Endothelial cell of hepatic sinusoid (primary cell): ENCODE measurements around the gene SNX15.
"Not testable (repeated sequence)": the region's sequence is repeated elsewhere in the genome, so short reads cannot be mapped to it uniquely, and the experiment has no call there.

Source experiments
- in situ Hi-C: cut with HindIII; loops from 2 replicates; pipeline ENCODE4 v1.10.0; 2017; ENCODE audit warnings: low sequenced_read_pairs

Gene SNX15

GRCh38 chr11:65014726-65015227 lies 12.5 kb upstream of the SNX15 start:
- in situ Hi-C loops, result loop anchor here (5.0 kb wide), 1 partner anchor 82 kb away; no protein-coding TSS in a partner anchor

DNA sequence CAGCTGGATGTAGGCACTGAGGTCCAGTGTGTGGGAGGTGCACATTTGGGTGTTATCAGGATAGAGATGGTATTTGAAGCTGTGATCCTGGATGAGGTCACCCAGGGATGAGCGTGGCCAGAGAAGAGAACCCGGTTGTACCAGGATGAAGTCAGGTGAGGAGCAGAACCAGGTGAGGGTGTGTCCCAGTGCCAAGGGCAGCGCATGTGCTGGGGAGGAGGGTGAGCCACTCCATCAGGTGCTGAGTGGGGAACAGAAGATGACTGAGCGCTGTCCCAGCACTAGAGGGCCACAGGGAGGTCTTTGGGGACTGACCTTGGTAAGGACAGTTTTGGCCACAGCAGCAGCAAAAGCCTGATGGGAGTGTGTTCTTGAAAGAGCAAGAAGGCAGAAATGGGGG lies 10.5 kb upstream of the SNX15 start:
- in situ Hi-C loops, result loop anchor here (5.0 kb wide), 1 partner anchor 84 kb away; no protein-coding TSS in a partner anchor

DNA sequence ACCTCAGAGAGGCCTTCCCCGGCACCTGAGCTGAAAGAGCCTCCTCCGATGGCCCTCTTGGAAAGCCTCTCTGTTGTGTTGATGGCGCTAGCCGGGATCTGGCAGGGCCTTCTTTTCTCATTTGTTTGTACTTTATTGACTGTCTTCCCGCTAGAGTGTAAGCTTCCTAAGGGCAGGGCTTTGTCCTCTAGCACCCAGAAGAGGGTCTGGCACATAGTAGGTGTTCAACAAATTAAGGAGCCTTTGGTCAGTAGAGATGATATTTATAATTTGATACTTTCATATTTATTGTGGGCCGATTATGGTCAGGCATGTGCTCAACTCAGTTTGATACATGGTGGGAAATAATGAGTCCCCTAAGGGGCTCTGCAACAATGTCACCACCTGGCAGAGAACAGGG lies 9.3 kb upstream of the SNX15 start:
- in situ Hi-C loops, result loop anchor here (5.0 kb wide), 1 partner anchor 86 kb away; no protein-coding TSS in a partner anchor

DNA sequence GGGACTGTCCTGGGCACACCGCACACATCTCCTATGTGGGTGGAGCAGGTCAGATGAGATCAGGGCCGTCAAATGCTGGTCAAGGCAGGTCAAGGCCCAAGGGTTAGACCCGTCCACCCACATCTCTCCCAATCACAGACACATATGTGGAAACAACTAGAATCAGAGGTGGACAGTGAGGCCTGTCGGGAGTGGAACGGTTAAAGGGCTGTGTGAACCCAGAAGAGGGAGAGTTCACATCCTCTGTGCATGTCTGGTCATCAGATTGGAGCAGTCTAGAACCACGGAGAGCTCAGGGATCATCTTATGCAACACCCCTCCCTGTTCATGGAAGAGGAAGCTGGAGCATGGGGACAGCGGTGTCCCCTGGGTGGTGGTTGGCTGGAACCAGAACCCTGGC lies 7.4 kb upstream of the SNX15 start:
- in situ Hi-C loops, result loop anchor here (5.0 kb wide), 1 partner anchor 88 kb away; no protein-coding TSS in a partner anchor

DNA sequence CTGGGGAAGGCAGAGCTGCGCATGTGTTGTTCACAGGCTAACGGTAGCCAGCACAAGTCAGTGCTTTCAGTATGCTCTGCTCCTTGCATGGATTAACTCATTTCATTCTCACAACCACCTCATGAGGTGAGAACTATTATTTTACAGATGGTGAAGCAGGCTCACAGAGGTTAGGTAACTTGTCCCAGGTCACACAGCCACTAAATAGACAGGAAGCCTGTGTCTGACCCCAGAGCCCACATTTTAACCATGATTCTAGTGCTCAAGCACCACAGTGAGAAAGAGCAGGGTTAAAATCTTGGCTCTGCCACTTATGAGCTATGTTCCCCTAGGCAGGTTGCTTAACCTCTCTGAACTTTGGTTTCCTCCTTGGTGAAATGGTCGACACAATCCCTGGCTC lies 6.2 kb upstream of the SNX15 start:
- in situ Hi-C loops, result no loop called here

GRCh38 chr11:65021509-65021908 lies 5.7 kb upstream of the SNX15 start:
- in situ Hi-C loops, result no loop called here

DNA sequence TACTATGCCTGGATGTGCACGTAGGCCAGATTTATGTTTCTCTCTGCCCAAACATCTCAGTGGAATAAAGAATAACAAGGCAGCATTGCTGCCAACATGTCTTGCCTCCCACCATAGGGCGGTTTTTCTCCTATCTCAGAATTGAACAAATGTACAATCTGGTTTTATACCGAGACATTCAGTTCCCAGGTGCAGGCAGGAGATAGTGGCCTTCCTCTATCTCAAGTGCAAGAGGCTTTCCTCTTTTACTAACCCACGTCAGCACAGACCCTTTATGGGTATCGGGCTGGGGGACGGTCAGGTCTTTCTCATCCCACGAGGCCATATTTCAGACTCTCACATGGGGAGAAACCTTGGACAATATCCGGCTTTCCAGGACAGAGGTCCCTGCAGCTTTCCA lies 3.7 kb upstream of the SNX15 start:
- in situ Hi-C loops, result not testable (repeated sequence)

GRCh38 chr11:65026810-65027209 lies 429 bp upstream of the SNX15 start:
- in situ Hi-C loops, result no loop called here

DNA sequence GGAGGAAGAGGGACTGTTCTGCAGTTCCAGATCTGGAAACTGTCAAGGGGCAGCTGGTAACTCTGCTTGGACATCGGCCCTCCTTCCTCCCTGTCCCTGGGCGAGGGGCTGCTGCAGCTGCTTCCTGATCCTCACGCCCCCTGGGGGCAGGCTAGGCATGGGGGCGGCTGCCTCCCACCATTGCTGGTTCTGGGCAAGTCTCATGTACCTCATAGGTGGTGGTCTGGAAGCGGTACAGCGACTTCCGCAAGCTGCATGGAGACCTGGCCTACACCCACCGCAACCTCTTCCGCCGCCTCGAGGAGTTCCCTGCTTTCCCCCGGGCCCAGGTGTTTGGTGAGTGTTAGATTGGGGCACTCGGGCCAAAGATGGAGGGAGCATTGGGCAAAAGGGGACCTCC lies 5.0 kb downstream of the SNX15 start:
- in situ Hi-C loops, result no loop called here

DNA sequence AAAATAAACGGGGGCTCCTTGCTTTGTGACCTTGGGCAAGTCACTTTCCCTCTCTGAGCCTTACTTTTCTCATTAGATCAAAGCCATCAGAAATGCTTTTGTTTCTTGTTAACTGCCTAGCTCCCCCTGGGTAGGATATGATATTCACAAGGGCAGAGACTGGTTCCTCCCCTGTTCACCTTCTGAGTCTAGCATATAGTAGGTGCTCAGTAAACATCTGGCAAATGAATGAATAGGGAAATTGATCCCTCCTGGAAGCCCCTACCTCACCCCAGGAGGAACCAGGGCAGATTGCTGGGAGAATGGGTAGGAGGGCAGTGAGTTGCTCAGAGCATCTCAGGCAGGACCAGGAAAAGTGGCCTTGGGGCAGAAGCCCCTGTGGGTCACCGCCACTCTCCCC lies 7.2 kb downstream of the SNX15 start:
- in situ Hi-C loops, result no loop called here

- in situ Hi-C loops, result no loop called here
Measured at GRCh38 chr11:65035579-65035978, 8.3 kb downstream of the SNX15 start.

DNA sequence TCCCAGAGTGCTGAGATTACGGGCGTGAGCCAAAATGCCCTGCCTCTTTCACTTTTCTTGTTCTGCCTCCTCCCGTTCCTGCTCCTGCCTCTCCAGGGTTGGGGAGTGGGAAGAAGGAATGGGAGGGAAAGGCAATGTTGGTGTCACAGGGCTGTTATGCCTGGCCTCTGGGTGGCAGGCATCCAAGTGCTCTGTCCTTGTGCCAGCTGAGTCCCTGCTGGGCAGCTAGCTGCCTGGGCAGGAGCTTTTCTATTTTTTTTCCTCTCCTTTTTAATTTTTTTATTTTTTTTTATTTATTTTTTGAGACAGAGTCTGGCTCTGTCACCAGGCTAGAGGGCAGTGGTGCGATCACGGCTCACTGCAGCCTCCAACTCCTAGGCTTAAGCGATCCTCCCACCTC lies 9.7 kb downstream of the SNX15 start:
- in situ Hi-C loops, result no loop called here

DNA sequence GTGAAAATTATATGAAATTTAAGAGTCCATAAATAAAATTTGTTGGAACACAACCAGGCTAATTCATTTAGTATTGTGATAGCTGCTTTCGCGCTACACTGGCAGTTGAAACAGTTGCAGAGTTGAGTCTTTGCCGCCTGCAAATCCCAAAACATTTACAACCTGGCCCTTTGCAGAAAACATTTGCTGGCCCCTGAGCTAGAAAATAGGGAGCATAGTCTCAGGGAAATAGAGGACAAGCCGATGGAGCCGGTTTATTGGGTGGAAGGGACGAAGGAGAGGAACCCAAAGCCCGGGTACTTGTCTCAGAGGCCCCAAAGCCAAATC lies 13.2 kb downstream of the SNX15 start:
- in situ Hi-C loops, result no loop called here

DNA sequence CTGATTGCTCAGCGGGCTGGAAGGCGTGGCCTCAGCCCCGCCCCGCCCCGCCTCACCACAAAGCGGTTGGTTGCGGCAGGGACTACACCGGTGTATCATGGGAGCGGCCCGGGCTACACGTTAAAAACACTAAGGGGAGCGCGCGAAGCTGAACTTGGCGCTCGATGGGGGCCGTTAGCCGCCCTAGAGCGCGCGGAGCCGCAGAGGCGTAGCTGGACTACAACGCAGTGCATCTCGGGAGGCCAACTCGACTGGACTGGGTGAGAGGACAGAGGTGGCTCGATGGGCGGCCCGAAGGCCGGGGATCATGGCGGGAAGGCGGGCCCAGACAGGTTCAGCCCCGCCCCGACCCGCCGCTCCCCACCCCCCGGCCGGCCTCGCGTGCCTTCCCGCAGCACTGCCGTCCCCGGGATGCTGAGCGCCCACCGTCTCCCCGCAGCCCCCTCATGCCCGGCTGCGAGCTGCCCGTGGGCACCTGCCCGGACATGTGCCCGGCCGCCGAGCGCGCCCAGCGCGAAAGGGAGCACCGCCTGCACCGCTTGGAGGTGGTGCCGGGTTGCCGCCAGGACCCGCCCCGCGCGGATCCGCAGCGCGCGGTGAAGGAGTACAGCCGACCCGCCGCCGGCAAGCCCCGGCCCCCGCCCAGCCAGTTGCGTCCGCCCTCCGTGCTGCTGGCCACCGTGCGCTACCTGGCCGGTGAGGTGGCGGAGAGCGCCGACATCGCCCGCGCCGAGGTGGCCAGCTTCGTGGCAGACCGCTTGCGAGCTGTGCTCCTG lies 13.8 kb downstream of the SNX15 start, which contains the start of gene SAC3D1:
Gene SAC3D1, plus strand, starts transcription at position 364 of the 776 bp plus-strand sequence. Its CDS starts 83 bp downstream, at position 447.
- in situ Hi-C loops, result no loop called here

DNA sequence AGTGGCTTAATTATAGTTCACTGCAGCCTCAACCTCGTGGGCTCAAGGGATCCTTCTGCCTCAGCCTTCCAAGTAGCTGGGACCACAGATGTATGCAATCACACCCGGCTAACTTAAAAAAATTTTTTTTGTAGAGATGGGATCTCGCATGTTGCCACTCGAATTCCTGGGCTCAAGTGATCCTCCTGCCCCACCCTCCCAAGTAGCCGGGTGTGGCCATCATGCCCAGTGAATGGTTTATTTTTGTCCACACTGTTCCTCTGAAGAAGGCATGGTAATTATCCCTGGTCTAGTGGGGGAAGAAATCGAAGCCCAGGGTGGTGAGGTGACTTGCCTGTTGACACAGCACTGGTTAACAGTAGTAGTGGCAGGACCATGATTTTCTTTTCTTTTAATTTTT lies 15.7 kb downstream of the SNX15 start:
- in situ Hi-C loops, result no loop called here

- in situ Hi-C loops, result no loop called here
Measured at GRCh38 chr11:65043881-65044501, 16.8 kb downstream of the SNX15 start.

DNA sequence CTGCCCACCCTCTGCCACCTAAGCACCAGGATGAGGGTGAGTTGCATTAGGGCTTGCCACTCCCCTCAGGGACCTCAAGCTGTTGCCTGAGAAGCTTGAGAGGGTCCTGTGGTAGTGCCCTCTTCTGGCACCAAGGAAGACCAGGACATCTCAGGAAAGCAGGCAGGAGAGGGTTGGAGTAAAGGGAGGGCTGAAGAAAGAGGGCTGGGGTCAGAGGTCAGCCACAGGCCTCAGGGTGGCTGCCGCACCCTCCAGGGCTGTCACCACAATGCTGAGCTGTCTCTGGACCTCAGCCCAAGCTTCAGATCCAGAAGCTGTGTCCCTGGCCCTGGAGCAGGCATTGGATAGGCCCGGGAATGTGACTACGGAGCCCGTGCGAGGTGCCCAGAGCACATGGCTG lies 17.8 kb downstream of the SNX15 start:
- in situ Hi-C loops, result no loop called here

GRCh38 chr11:65045728-65046127 lies 18.5 kb downstream of the SNX15 start:
- in situ Hi-C loops, result no loop called here

GRCh38 chr11:65047581-65048422 lies 20.6 kb downstream of the SNX15 start:
- in situ Hi-C loops, result no loop called here

- in situ Hi-C loops, result no loop called here
Measured at GRCh38 chr11:65051398-65051858, 24.2 kb downstream of the SNX15 start.

DNA sequence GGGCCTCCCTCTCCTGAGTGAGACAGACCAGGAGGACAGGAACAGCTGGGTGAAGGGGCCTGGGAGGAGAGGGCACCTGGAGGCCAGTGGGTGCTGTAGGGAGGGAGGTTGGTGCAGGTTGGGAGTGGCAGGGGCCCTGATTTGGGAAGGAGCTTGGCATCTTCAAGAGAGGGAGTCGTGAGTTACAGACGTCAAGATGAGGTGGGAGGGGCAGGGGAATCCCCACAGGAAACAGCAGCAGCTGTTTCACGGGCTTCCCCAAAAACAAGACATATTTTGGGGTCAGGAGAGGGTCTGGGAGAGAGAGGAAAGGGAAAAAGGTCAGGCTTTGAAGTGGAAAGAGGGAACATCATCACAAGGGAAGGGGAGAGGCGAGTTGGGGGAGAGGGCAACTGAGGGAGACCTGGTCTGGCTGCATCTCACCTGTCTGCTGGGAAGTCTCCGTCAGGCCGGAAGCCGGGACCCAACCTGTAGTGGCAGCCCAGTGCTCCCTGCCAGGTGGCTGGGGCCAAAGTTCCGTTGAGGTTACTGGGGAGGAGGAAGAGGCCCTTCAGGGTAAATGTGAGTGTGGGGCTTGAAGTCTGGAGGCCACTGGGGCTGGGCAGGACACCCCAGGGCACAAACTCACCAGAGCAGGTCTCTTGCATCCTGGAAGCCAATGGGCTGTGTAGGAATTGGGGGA lies 26.7 kb downstream of the SNX15 start:
- in situ Hi-C loops, result no loop called here
